IPS DF 4.7 (cell line): Measurements from ENCODE around the gene PKN1.

Experiments used
- DNase-seq: peaks from one replicate; pipeline ENCODE4 v3.0.0-alpha.2; 2013; ENCODE audit warnings: low spot score; ENCODE audit errors: extremely low read depth

Gene PKN1

DNA sequence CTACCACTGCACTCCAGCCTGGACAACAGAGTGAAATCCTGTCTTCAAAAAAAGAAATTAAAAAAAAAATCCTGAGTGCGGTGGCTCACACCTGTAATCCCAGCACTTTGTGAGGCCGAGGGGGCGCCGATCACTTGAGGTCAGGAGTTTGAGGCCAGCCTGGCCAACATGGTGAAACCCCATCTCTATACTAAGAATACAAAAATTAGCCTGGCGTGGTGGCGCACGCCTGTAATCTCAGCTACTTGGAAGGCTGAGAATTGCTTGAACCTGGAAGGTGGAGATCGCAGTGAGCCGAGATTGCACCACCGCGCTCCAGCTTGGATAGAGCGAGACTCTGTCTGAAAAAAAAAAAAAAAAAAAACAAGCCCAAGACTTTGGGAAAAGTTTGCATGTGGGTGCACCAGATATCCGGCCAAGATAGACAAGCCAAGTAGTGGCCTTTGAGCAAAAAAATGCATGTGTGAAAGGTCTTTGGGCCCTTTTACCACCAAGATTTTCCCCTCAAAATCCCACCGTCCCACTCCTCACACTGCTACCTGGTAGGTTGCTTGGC, 79.4 kb downstream of the PKN1 start:
- DNase-seq: no peak

- no peak for DNase-seq
Measured at GRCh38 chr19:14514215-14514863, 81.2 kb downstream of the PKN1 start.

- DNase-seq: no peak
Measured at GRCh38 chr19:14515501-14516047, 82.5 kb downstream of the PKN1 start.

DNA sequence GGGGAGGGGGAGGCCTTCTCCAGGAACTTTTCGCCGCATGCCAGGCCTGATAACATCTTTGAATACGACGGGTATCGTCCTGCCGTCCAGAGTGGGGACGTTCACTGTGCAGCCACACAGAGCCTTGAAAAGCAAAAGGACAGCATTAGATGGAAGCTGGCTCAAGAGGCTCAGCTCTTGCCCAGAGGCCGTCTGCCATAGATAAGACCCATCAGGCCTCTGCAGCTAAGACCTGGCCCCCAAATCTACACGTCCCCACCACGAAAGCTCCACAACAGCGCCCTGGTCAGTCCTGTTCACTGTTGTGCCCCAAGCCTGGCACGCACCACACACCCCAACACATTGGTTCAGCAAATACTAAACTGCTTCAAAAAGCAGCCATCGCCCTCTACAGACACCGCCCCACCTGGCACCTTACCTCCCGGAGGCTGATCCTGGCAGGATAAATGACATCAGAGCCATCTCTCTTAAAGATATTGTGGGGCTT, 83.0 kb downstream of the PKN1 start:
- no peak for DNase-seq

DNA sequence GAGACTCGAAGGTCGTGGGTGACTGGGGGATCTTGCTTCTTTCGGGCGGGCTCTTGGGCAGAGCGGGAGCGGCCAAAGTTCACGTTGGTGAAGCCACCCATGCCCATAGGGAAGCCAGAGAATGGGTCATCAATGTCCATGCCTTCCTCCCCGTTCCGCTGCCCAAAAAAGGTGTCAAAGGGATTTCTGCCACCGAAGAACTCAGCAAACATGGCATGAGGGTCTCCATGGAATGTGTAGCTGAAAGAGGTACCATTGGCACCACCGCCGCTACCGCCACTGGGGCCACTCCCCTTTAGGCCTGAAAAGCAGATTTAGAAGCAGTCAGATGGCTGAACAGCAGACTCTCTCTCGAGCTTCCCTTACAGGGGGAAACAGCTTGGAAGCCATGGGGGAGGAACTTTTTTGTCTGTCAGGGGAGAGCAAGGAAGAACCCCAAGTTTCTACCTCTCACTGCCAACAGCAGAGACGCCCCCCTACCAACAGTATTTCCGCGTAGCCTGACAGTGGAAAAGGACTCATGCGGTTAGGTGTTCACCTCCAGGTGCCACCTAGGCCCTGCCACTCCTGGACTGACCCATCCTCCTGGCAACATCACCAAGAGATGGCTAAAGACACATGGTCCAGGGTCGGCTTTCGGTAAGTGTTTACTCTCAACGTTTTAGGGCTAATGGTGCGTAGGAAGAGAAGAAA, 83.8 kb downstream of the PKN1 start:
- DNase-seq: no peak

DNA sequence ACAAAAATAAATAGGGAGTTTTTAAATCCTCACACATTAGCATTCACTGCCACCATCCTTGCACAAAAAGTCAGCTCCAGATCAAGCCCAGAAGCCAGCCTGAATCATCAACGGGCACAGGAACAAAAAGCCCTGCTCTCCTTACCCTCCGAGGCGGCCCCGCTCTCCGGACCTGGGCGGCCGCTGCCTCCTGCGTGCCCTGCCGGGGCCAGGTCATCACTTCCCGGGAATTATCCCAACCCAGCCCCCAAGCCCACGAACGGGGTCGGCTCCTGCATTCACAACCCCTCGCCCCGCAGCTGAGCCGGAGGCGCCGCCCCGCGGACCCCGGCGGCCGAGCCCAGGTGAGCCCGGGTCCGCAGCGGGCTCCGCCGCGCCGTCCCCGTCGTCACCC, 84.3 kb downstream of the PKN1 start:
- DNase-seq: no peak

DNA sequence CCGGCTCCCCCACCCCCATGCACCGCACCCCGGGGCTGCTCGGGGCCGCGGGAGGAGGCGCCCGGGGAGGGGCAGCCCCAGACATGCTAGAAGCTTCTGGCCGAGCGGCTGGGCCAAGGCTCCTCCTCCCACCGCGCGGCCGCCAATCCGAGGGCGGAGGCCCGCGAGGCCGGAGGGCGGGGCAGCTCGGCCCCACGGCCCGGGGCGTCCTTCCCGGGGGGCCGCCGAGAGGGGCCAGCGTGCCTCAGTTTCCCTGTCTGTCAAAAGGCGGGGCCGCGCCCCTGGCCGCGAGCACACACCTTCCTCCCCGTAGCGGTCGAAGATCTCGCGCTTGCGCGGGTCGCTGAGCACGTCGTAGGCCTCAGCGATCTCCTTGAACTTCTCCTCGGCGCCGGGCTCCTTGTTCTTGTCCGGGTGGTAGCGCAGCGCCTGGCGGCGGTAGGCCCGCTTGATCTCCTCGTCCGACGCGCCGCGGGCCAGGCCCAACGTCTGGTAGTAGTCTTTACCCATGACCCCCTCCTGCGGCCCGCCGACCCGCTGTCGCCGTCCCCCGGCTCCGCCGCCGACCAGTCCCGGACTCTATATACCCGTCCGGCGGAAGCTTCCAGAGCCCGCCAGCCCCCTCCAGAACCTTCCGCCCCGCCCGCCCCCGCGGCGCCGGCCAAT, 84.9 kb downstream of the PKN1 start, which contains the start of gene DNAJB1:
Gene DNAJB1, minus strand, starts transcription at position 558 of the 666 bp plus-strand sequence. Its CDS starts 48 bp downstream, at position 510.
- no peak for DNase-seq

- DNase-seq: no peak
Measured at GRCh38 chr19:14519245-14519859, 86.2 kb downstream of the PKN1 start.

- no peak for DNase-seq
Measured at GRCh38 chr19:14519860-14520407, 86.8 kb downstream of the PKN1 start.

GRCh38 chr19:14520543-14520942, 87.4 kb downstream of the PKN1 start:
- no peak for DNase-seq
